Kidney capillary endothelial cell (primary cell): ENCODE data around the gene GAK.
"Not testable (repeated sequence)": the region's sequence is repeated elsewhere in the genome, so short reads cannot be mapped to it uniquely, and the experiment has no call there.

ENCODE experiments used
- DNase-seq: peaks from one replicate; pipeline ENCODE4 v3.0.0-alpha.2; 2018; ENCODE audit warnings: low spot score

Gene GAK

GRCh38 chr4:813900-814299 is 118.2 kb downstream of the GAK start:
- DNase-seq = no peak

DNA sequence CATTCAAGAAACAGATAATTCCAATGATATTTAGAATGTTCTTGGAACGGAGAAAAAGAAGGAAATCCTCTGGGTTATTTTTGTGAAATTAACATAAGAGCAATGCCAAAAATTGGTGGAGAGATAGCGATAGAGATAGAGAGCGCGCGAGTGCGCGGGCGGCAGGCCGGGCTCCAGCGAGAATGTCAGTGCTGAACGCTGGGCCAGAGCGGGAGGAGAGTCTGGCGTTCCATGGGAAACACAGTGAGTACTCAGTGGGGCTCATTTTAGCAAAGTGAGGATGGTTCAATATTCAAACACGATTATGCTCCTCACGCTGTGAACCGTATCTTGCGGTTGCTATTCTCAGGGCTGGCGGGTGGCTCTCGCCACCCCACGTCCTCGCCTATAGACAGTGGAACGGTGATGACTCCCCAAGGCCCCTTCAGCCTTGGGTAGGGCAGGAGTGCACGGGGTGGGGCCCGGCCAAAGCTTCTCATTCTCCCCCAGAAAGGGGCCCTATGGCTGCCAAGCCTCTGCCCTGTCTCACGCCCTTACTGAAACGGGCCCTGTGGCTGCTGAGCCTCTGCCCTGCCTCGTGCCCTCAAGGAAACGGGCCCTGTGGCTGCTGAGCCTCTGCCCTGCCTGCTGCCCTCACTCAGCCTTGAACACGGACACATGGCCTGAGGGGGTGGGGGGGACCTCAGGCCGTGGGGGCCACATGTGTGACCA is 123.1 kb downstream of the GAK start:
- DNase-seq = no peak

DNA sequence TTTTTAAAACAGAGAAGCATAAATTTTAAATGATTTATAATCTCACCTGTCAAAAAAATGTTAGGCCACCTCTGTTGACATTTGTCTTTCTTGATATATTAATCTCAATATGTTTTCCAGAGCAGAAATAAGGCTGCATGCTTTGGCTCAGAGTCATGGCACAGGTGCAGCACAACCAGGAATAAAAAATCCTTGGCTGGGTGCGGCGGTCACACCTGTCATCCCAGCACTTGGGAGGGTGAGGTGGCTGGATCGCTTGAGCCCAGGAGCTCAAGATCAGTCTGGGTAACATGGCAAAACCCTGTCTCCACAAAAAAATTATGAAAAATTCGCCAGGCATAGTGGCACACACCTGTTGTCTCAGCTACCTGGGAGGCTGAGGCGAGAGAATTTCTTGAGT is 124.3 kb downstream of the GAK start:
- no peak for DNase-seq

GRCh38 chr4:806979-807378 is 125.1 kb downstream of the GAK start:
- not testable (repeated sequence) for DNase-seq

- no peak for DNase-seq
Observed at GRCh38 chr4:804804-805203, 127.3 kb downstream of the GAK start.

- DNase-seq = no peak
Observed at GRCh38 chr4:803884-804283, 128.2 kb downstream of the GAK start.

GRCh38 chr4:801436-802124 is 130.5 kb downstream of the GAK start:
- no peak for DNase-seq
